G401.6 (cell line): ENCODE measurements around the gene BICDL1.

Experiments
- FAIRE-seq: peaks from 2 replicates; lab custom pipeline; 2012; peaks lifted over from hg19 to GRCh38; lab: Jason Lieb, UNC

Gene BICDL1

GRCh38 chr12:120125792-120126634 lies 137.0 kb downstream of the BICDL1 start:
- FAIRE-seq, result no peak

GRCh38 chr12:120126635-120127005 lies 137.6 kb downstream of the BICDL1 start:
- FAIRE-seq, result no peak

GRCh38 chr12:120130011-120130410 lies 141.0 kb downstream of the BICDL1 start:
- FAIRE-seq, result no peak

GRCh38 chr12:120131116-120131515 lies 142.1 kb downstream of the BICDL1 start:
- FAIRE-seq, result no peak

- FAIRE-seq, result no peak
These were observed 143.2 kb downstream of the BICDL1 start for GRCh38 chr12:120132054-120132836.

GRCh38 chr12:120132863-120133385 lies 143.9 kb downstream of the BICDL1 start:
- FAIRE-seq, result no peak

- FAIRE-seq, result no peak
These were observed 145.4 kb downstream of the BICDL1 start for GRCh38 chr12:120134307-120134980.

- FAIRE-seq, result no peak
These were observed 147.2 kb downstream of the BICDL1 start for GRCh38 chr12:120136093-120136770.

GRCh38 chr12:120137833-120138232 lies 148.8 kb downstream of the BICDL1 start:
- no peak for FAIRE-seq

- FAIRE-seq, result no peak
These were observed 149.3 kb downstream of the BICDL1 start for GRCh38 chr12:120138366-120138765.

GRCh38 chr12:120139958-120140357 lies 150.9 kb downstream of the BICDL1 start:
- FAIRE-seq, result no peak

GRCh38 chr12:120140603-120141002 lies 151.6 kb downstream of the BICDL1 start:
- no peak for FAIRE-seq

GRCh38 chr12:120141336-120141735 lies 152.3 kb downstream of the BICDL1 start:
- FAIRE-seq, result no peak

- no peak for FAIRE-seq
These were observed 153.3 kb downstream of the BICDL1 start for GRCh38 chr12:120142231-120142877.
